IMR-90 (cell line): Measurements from ENCODE around the gene ADGRA1. TPM values are rescaled to one million over a fixed set of nuclear protein-coding genes. Genes with fewer than 3 reads are reported as not detected.

Source experiments
- ATAC-seq: fragments of 200-7000 bp; cut with Tn5 transposase; 2 replicates; pipeline ENCODE4 v1.9.1; 2020; ENCODE audit warnings: low read depth, mild to moderate bottlenecking, moderate library complexity
- BruUV-seq: library from RNA; stranded (reverse); fragments of 400-500 nt; replicated peaks from 2 replicates; lab custom pipeline; 2021; lab: Mats Ljungman, UMichigan
- CTCF ChIA-PET: fragments of 300-600 bp; formaldehyde crosslinking; extraction: SDS; loops from one replicate; lab custom pipeline; 2021; ENCODE audit warnings: antibody characterized with exemption; lab: Yijun Ruan, JAX
- POLR2A ChIA-PET: fragments of 300-600 bp; sonication (Branson Sonifier 250); formaldehyde crosslinking; loops from one replicate; lab custom pipeline; 2022; ENCODE audit warnings: antibody characterized with exemption; ENCODE audit not compliant: unreplicated experiment; lab: Charles Lee
- DNase-seq: peaks from one replicate; pipeline ENCODE4 v3.0.0; 2013
- H2AFZ ChIP-seq: replicated peaks from 2 replicates; pipeline ENCODE3; 2013; ENCODE audit warnings: low read length, mild to moderate bottlenecking; ENCODE audit not compliant: poor library complexity
- H2AK5ac ChIP-seq: 2 replicates; pipeline ENCODE4 v1.6.1; 2013; ENCODE audit warnings: low read depth, low read length, inconsistent platforms
- H2AK9ac ChIP-seq: replicated peaks from 2 replicates; pipeline ENCODE3; 2013; ENCODE audit warnings: mild to moderate bottlenecking, low read depth, low read length, moderate library complexity; ENCODE audit not compliant: poor library complexity
- H2BK120ac ChIP-seq: 2 replicates; pipeline ENCODE4 v1.6.1; 2013; ENCODE audit warnings: low read depth, low read length, inconsistent platforms
- H2BK15ac ChIP-seq: 3 replicates; pipeline ENCODE4 v1.6.1; 2013; ENCODE audit warnings: low read depth, low read length, inconsistent platforms
- H2BK20ac ChIP-seq: 2 replicates; pipeline ENCODE4 v1.6.1; 2013; ENCODE audit warnings: low read depth, mild to moderate bottlenecking, inconsistent platforms, low read length, moderate library complexity
- H2BK5ac ChIP-seq: 2 replicates; pipeline ENCODE4 v1.6.1; 2013; ENCODE audit warnings: mild to moderate bottlenecking, low read depth, low read length, inconsistent platforms; ENCODE audit not compliant: poor library complexity, severe bottlenecking
- H3K14ac ChIP-seq: replicated peaks from 2 replicates; pipeline ENCODE4 v1.6.1; 2013; ENCODE audit warnings: low read depth, low read length, inconsistent platforms
- H3K18ac ChIP-seq: 2 replicates; pipeline ENCODE4 v1.6.1; 2013; ENCODE audit warnings: low read depth, low read length, control low read depth
- H3K23ac ChIP-seq: 2 replicates; pipeline ENCODE4 v1.6.1; 2013; ENCODE audit warnings: low read depth, low read length, inconsistent platforms
- H3K27ac ChIP-seq: 2 replicates; pipeline ENCODE4 v1.5.1; 2013; ENCODE audit warnings: mild to moderate bottlenecking, control low read depth, low read length; ENCODE audit not compliant: insufficient read depth
- H3K27me3 ChIP-seq: 2 replicates; pipeline ENCODE4 v1.6.1; 2013; ENCODE audit warnings: low read length; ENCODE audit not compliant: control insufficient read depth, insufficient read depth
- H3K36me3 ChIP-seq: 2 replicates; pipeline ENCODE4 v1.6.1; 2013; ENCODE audit warnings: low read length, mixed read lengths; ENCODE audit not compliant: control insufficient read depth, insufficient read depth
- H3K4ac ChIP-seq: 2 replicates; pipeline ENCODE4 v1.6.1; 2013; ENCODE audit warnings: low read depth, low read length, inconsistent platforms
- H3K4me1 ChIP-seq: 2 replicates; pipeline ENCODE4 v1.6.1; 2013; ENCODE audit warnings: low read length, mixed read lengths; ENCODE audit not compliant: control insufficient read depth, insufficient read depth
- H3K4me2 ChIP-seq: 2 replicates; pipeline ENCODE4 v1.6.1; 2013; ENCODE audit warnings: low read depth, mild to moderate bottlenecking, control low read depth, low read length, moderate library complexity
- H3K4me3 ChIP-seq: 2 replicates; pipeline ENCODE4 v1.5.1; 2013; ENCODE audit warnings: low read depth, mild to moderate bottlenecking, control low read depth, low read length, moderate library complexity; ENCODE audit not compliant: insufficient read depth
- H3K56ac ChIP-seq: 2 replicates; pipeline ENCODE4 v1.6.1; 2013; ENCODE audit warnings: low read length, inconsistent platforms; ENCODE audit not compliant: insufficient read depth; ENCODE audit errors: extremely low read depth
- H3K79me1 ChIP-seq, 2 experiments: 2 replicates each; pipeline ENCODE4 v1.6.1; 2013; ENCODE audit warnings: low read length in 2 of 2, inconsistent platforms in 1 of 2, low read depth in 1 of 2
- H3K9ac ChIP-seq: 2 replicates; pipeline ENCODE4 v1.6.1; 2013; ENCODE audit warnings: low read depth, low read length, control low read depth
- H3K9me1 ChIP-seq: 2 replicates; pipeline ENCODE4 v1.6.1; 2013; ENCODE audit warnings: low read length, inconsistent platforms; ENCODE audit not compliant: insufficient read depth
- H3K9me3 ChIP-seq: 2 replicates; pipeline ENCODE4 v1.6.1; 2013; ENCODE audit warnings: low read length; ENCODE audit not compliant: control insufficient read depth, insufficient read depth
- H4K20me1 ChIP-seq: 2 replicates; pipeline ENCODE4 v1.6.1; 2013; ENCODE audit warnings: low read length, inconsistent platforms; ENCODE audit not compliant: insufficient read depth
- H4K5ac ChIP-seq: 2 replicates; pipeline ENCODE4 v1.6.1; 2013; ENCODE audit warnings: mild to moderate bottlenecking, low read depth, low read length, control low read depth
- H4K8ac ChIP-seq, 2 experiments: 2 replicates each; pipeline ENCODE4 v1.6.1; 2013; ENCODE audit warnings: low read depth in 2 of 2, low read length in 2 of 2, control low read depth in 1 of 2, inconsistent platforms in 1 of 2
- H4K91ac ChIP-seq: 2 replicates; pipeline ENCODE4 v1.6.1; 2013; ENCODE audit warnings: low read depth, low read length, inconsistent platforms; ENCODE audit not compliant: insufficient read depth
- MXI1 ChIP-seq: IDR thresholded peaks from 2 replicates; pipeline ENCODE4 v1.6.1; 2012; ENCODE audit warnings: low read depth, mild to moderate bottlenecking, low read length, moderate library complexity, borderline replicate concordance
- RAD21 ChIP-seq: IDR thresholded peaks from 2 replicates; pipeline ENCODE4 v1.6.1; 2012; ENCODE audit warnings: low read length, improper control_type of control experiment
- USF2 ChIP-seq: fragments of 150-350 bp; IDR thresholded peaks from 2 replicates; pipeline ENCODE4 v1.6.1; 2017; ENCODE audit warnings: mild to moderate bottlenecking, antibody characterized with exemption, low read length, low read depth
- WGBS, 2 experiments: methylation state at CpG; one replicate each; pipeline versions ENCODE4 v1.1.5 to v1.1.7; 2013; ENCODE audit warnings: missing lambda C conversion rate in 2 of 2; ENCODE audit not compliant: insufficient read length in 1 of 2; ENCODE audit errors: extremely low coverage in 2 of 2; 5-methylcytosine and 5-hydroxymethylcytosine counted together
- dilution Hi-C: fragments of 300-500 bp; cut with HindIII; formaldehyde crosslinking; loops from one replicate; pipeline ENCODE4 v1.14.3; 2018; ENCODE audit warnings: low sequenced_read_pairs; ENCODE audit not compliant: unreplicated experiment
- in situ Hi-C: fragments of 300-500 bp; cut with MboI; formaldehyde crosslinking; loops from 3 replicates; pipeline ENCODE4 v1.14.3; 2019; ENCODE audit warnings: low sequenced_read_pairs, inconsistent platforms, mixed read lengths
- intact Hi-C: fragments of 100-400 bp; cut with micrococcal nuclease; formaldehyde crosslinking; loops from 2 replicates; pipeline ENCODE4 v1.10.0; 2022
- polyA plus RNA-seq, 3 experiments: library from polyadenylated mRNA; depleted of rRNA; stranded (reverse); fragments of >200 nt; gene quantifications; 2 replicates each; pipeline ENCODE4 v1.2.3, GENCODE V29; 2012; ENCODE audit warnings: low replicate concordance in 1 of 3
- total RNA-seq: library from RNA; depleted of rRNA; stranded (reverse); fragments of >200 nt; gene quantifications from 2 replicates; pipeline ENCODE4 v1.2.3, GENCODE V29; 2012

Gene ADGRA1
- total and polyA plus RNA-seq, 2 of the 4 experiments (the other 2 are of a cell fraction), result not detected

GRCh38 chr10:133166504-133166827 lies 78.7 kb downstream of the ADGRA1 start:
- Histone ChIP-seq H2BK120ac (no peak overlapping the region), H2AK5ac (no peak overlapping the region), H3K9me3 (no peaks in the 10 kb centered on the region), H3K9ac (no peak overlapping the region), H3K23ac (no peak overlapping the region), H3K36me3 (peaks cover 4% of the 10 kb centered on the region), H3K27me3 (no peaks in the 10 kb centered on the region), H3K56ac (no peak overlapping the region), H2BK5ac (no peak overlapping the region), H3K4me2 (no peak overlapping the region), H3K9me1 (no peaks in the 10 kb centered on the region; the same call in 1 of the 2 replicates), H2AFZ (no peak overlapping the region), H4K8ac (no peak overlapping the region), H3K4me1 (peaks cover 2% of the 10 kb centered on the region; the same call in 1 of the 2 replicates), H3K18ac (no peak overlapping the region), H3K4ac (no peak overlapping the region), H3K14ac (no peak overlapping the region), H2BK20ac (no peak overlapping the region), H3K79me1 (no peaks in the 10 kb centered on the region), H2AK9ac (no peak overlapping the region), H3K4me3 (no peak overlapping the region), H4K5ac (no peak overlapping the region), H2BK15ac (no peak overlapping the region), H4K20me1 (no peaks in the 10 kb centered on the region), H4K91ac (no peak overlapping the region), H3K27ac (no peak overlapping the region)
- intact Hi-C loops, result no loop called here
- ATAC-seq (no peak), DNase-seq (no peak)
- ChIA-PET CTCF (no interaction called here), POLR2A (no interaction called here)
- in situ Hi-C loops, result no loop called here
- TF ChIP-seq USF2 (no peak), RAD21 (no peak), MXI1 (no peak)
- no TSS peak for BruUV-seq
- dilution Hi-C loops, result no loop called here
- 93% methylated on average over 6 of the region's 11 CpGs; no CpG with 5 or more reads in 1 of the 2 experiments for WGBS, 2 experiments
